VCaP (cell line): Measurements from ENCODE around the gene CIRBP.
A peak's percentile ranks its signal among the peaks of the same experiment; 100 is the strongest.

Source experiments
- H3K27ac ChIP-seq: fragments of 450-650 bp; 2 replicates; pipeline ENCODE4 v1.5.1; 2017
- CTCF ChIP-seq: fragments of 450-650 bp; conservative IDR thresholded peaks from 2 replicates; pipeline ENCODE4 v1.5.1; 2017; ENCODE audit warnings: mild to moderate bottlenecking, moderate library complexity

The CIRBP gene

DNA sequence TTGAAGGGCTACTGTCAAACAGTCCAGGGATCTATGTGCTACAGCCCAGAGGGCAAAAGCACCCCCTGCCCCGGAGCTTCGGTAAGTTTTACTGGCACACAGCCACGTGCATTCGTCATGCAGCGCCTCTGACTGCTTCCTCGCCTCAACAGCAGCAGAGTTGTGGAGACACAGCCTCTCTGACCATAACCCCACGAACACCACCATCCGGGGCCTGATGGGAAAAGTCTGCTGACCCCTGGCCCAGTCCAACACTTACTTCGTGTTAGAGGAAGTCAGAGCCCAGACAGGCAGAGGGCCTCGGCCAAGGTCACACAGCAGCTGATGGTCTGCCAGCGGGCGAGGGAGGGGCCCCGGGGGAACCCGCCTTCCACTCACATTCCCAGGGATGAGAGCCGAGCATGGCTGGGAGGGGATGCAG lies 36.5 kb upstream of the CIRBP start:
- H3K27ac ChIP-seq, result no peak overlapping the region; the same call in 1 of the 2 replicates
- no peak for TF ChIP-seq CTCF

GRCh38 chr19:1233115-1233667 lies 35.9 kb upstream of the CIRBP start:
- no peak overlapping the region; the same call in 1 of the 2 replicates for H3K27ac ChIP-seq
- TF ChIP-seq CTCF, result no peak

GRCh38 chr19:1234051-1234954 lies 34.8 kb upstream of the CIRBP start:
- no peak for TF ChIP-seq CTCF

GRCh38 chr19:1234955-1235380 lies 34.2 kb upstream of the CIRBP start:
- no peak for TF ChIP-seq CTCF

More at GRCh38 chr19:1234051-1234954, 34.8 kb upstream of the CIRBP start:
- no peak overlapping the region for H3K27ac ChIP-seq

GRCh38 chr19:1235625-1236538 lies 33.2 kb upstream of the CIRBP start:
- peak overlapping the region; percentile 90; the same call in 1 of the 2 replicates for H3K27ac ChIP-seq

More at GRCh38 chr19:1234955-1235380, 34.2 kb upstream of the CIRBP start:
- no peak overlapping the region for H3K27ac ChIP-seq

DNA sequence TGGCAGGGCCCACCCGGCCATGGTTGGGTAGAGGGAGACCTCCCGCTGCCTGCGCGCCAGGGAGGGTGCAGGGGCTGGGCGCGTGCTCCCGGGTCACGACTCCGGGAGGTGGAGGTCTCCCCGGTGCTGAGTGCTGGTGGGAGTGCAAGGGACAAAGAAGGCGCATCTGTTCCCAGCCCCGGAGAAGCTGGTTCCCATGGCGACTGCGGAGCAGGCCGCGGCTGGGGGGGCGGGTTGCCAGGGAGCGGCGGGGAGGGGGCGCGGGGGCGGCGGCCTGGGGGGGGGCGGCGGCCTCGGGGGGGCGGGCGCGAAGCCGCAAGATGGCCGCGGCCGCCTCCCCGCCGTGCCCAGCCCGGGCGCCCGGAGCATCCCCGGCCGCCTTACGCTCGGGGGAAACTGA lies 32.6 kb upstream of the CIRBP start:
- TF ChIP-seq CTCF, result no peak
- H3K27ac ChIP-seq, result peak overlapping the region; percentile 90; the same call in 1 of the 2 replicates

More at GRCh38 chr19:1235625-1236538, 33.2 kb upstream of the CIRBP start:
- TF ChIP-seq CTCF, result no peak
